HG03097 (cell line): Measurements from ENCODE around the gene TEAD3.
"Not testable (repeated sequence)": the region's sequence is repeated elsewhere in the genome, so short reads cannot be mapped to it uniquely, and the experiment has no call there.

Experiments
- ATAC-seq: cut with Tn5 transposase; IDR thresholded peaks from one replicate; pipeline ENCODE4 v1.9.1; 2021; ENCODE audit not compliant: unreplicated experiment, low FRiP score

The TEAD3 gene

GRCh38 chr6:35496841-35497570 is at the start of gene TEAD3:
TEAD3 (minus strand) TSS chr6:35497079.
- no peak for ATAC-seq

- no peak for ATAC-seq
Measured at GRCh38 chr6:35544769-35545361, 48.0 kb upstream of the TEAD3 start.

GRCh38 chr6:35543459-35544193 is 46.7 kb upstream of the TEAD3 start:
- ATAC-seq = no peak

GRCh38 chr6:35541836-35542235 is 45.0 kb upstream of the TEAD3 start:
- ATAC-seq = no peak

- no peak for ATAC-seq
Measured at GRCh38 chr6:35539223-35539622, 42.3 kb upstream of the TEAD3 start.

- ATAC-seq = not testable (repeated sequence)
Measured at GRCh38 chr6:35535847-35536246, 39.0 kb upstream of the TEAD3 start.

GRCh38 chr6:35534407-35535170 is 37.7 kb upstream of the TEAD3 start:
- ATAC-seq = no peak

- no peak for ATAC-seq
Measured at GRCh38 chr6:35533981-35534380, 37.1 kb upstream of the TEAD3 start.

- no peak for ATAC-seq
Measured at GRCh38 chr6:35532126-35532525, 35.2 kb upstream of the TEAD3 start.

GRCh38 chr6:35524380-35525020 is 27.6 kb upstream of the TEAD3 start:
- ATAC-seq = no peak

- ATAC-seq = no peak
Measured at GRCh38 chr6:35522660-35523658, 26.1 kb upstream of the TEAD3 start.

- no peak for ATAC-seq
Measured at GRCh38 chr6:35522151-35522550, 25.3 kb upstream of the TEAD3 start.

- no peak for ATAC-seq
Measured at GRCh38 chr6:35521235-35521634, 24.4 kb upstream of the TEAD3 start.

- ATAC-seq = no peak
Measured at GRCh38 chr6:35519313-35520015, 22.6 kb upstream of the TEAD3 start.

GRCh38 chr6:35518566-35519312 is 21.9 kb upstream of the TEAD3 start:
- ATAC-seq = no peak

- not testable (repeated sequence) for ATAC-seq
Measured at GRCh38 chr6:35517978-35518377, 21.1 kb upstream of the TEAD3 start.

GRCh38 chr6:35516712-35517111 is 19.8 kb upstream of the TEAD3 start:
- ATAC-seq = no peak

- ATAC-seq = not testable (repeated sequence)
Measured at GRCh38 chr6:35515939-35516338, 19.1 kb upstream of the TEAD3 start.
